OCI-LY7 (cell line): Measurements from ENCODE around the gene BAG5. TPM values are rescaled to one million over a fixed set of nuclear protein-coding genes. Genes with fewer than 3 reads are reported as not detected.

Source experiments
- BruUV-seq: library from RNA; stranded (reverse); fragments of 400-500 nt; replicated peaks from 2 replicates; lab custom pipeline; 2021; lab: Mats Ljungman, UMichigan
- CTCF ChIA-PET: fragments of 300-600 bp; sonication (Branson Sonifier 250); formaldehyde crosslinking; loops from one replicate; lab custom pipeline; 2022; ENCODE audit warnings: antibody characterized with exemption; ENCODE audit not compliant: unreplicated experiment; lab: Charles Lee
- POLR2A ChIA-PET: fragments of 300-600 bp; sonication (Branson Sonifier 250); formaldehyde crosslinking; loops from one replicate; lab custom pipeline; 2022; ENCODE audit warnings: antibody characterized with exemption; lab: Charles Lee
- DNase-seq: peaks from one replicate; pipeline ENCODE4 v3.0.0-alpha.2; 2015; ENCODE audit warnings: low spot score
- H2AFZ ChIP-seq: fragments of 200-600 bp; sonication (generic), shearing (Covaris generic); 2 replicates; pipeline ENCODE4 v1.6.1; 2014; ENCODE audit warnings: mild to moderate bottlenecking, antibody characterized with exemption, low read length, moderate library complexity
- H3K27ac ChIP-seq: fragments of 200-600 bp; sonication (generic); 2 replicates; pipeline ENCODE4 v1.5.1; 2014; ENCODE audit warnings: mixed run types, low read depth, mild to moderate bottlenecking, moderate library complexity, low read length, inconsistent platforms; ENCODE audit not compliant: poor library complexity, severe bottlenecking
- H3K36me3 ChIP-seq: fragments of 200-600 bp; sonication (generic); 2 replicates; pipeline ENCODE4 v1.6.1; 2014; ENCODE audit warnings: mild to moderate bottlenecking, antibody characterized with exemption, low read length, moderate library complexity, mixed read lengths; ENCODE audit not compliant: insufficient read depth
- H3K4me1 ChIP-seq: fragments of 200-600 bp; sonication (generic); 2 replicates; pipeline ENCODE4 v1.5.1; 2014; ENCODE audit warnings: mild to moderate bottlenecking, low read length; ENCODE audit not compliant: insufficient read depth, poor library complexity, severe bottlenecking
- H3K4me2 ChIP-seq: fragments of 200-600 bp; sonication (generic); 2 replicates; pipeline ENCODE4 v1.6.1; 2014; ENCODE audit warnings: mild to moderate bottlenecking, low read length
- H3K4me3 ChIP-seq: fragments of 200-600 bp; sonication (generic); 2 replicates; pipeline ENCODE4 v1.5.1; 2014; ENCODE audit warnings: mild to moderate bottlenecking, low read depth, low read length; ENCODE audit not compliant: poor library complexity, severe bottlenecking
- H3K79me2 ChIP-seq: fragments of 200-600 bp; sonication (generic); 2 replicates; pipeline ENCODE4 v1.6.1; 2016; ENCODE audit warnings: low read depth, mild to moderate bottlenecking, low read length, moderate library complexity, mixed read lengths; ENCODE audit not compliant: insufficient read depth
- H3K9me2 ChIP-seq: fragments of 200-600 bp; sonication (generic); 2 replicates; pipeline ENCODE4 v1.6.1; 2016; ENCODE audit warnings: mild to moderate bottlenecking, low read length, mixed read lengths; ENCODE audit not compliant: insufficient read depth
- H3K9me3 ChIP-seq: fragments of 200-600 bp; sonication (generic); 2 replicates; pipeline ENCODE4 v1.6.1; 2014; ENCODE audit warnings: mild to moderate bottlenecking, mixed run types, low read length, mixed read lengths
- H4K20me1 ChIP-seq: fragments of 200-600 bp; sonication (generic); 2 replicates; pipeline ENCODE4 v1.6.1; 2014; ENCODE audit warnings: mild to moderate bottlenecking, antibody characterized with exemption, low read length, moderate library complexity, mixed read lengths; ENCODE audit not compliant: insufficient read depth
- CTCF ChIP-seq: fragments of 200-600 bp; sonication (generic); conservative IDR thresholded peaks from 2 replicates; pipeline ENCODE4 v1.5.1; 2014; ENCODE audit warnings: mild to moderate bottlenecking, antibody characterized with exemption, low read length, moderate library complexity, mixed read lengths
- EZH2phosphoT487 ChIP-seq: fragments of 200-600 bp; sonication (generic); IDR thresholded peaks from 2 replicates; pipeline ENCODE4 v1.6.1; 2018; ENCODE audit warnings: low read depth, borderline replicate concordance, mild to moderate bottlenecking, mixed run types, antibody characterized with exemption, low read length, moderate library complexity, mixed read lengths
- intact Hi-C: fragments of 100-400 bp; cut with micrococcal nuclease; formaldehyde crosslinking; loops from one replicate; pipeline ENCODE4 v1.10.0; 2022; ENCODE audit not compliant: unreplicated experiment
- total RNA-seq, 2 experiments: library from RNA; depleted of rRNA in 1 of 2; stranded (reverse); fragments of >200 nt in 1 of 2; shearing (Covaris generic) in 1 of 2; gene quantifications; 2 replicates each; pipeline ENCODE4 v1.2.3, GENCODE V29; 2014 to 2022

Gene BAG5
- total RNA-seq, 2 experiments from 2014 or later, result 29.2 to 38.7 TPM

DNA sequence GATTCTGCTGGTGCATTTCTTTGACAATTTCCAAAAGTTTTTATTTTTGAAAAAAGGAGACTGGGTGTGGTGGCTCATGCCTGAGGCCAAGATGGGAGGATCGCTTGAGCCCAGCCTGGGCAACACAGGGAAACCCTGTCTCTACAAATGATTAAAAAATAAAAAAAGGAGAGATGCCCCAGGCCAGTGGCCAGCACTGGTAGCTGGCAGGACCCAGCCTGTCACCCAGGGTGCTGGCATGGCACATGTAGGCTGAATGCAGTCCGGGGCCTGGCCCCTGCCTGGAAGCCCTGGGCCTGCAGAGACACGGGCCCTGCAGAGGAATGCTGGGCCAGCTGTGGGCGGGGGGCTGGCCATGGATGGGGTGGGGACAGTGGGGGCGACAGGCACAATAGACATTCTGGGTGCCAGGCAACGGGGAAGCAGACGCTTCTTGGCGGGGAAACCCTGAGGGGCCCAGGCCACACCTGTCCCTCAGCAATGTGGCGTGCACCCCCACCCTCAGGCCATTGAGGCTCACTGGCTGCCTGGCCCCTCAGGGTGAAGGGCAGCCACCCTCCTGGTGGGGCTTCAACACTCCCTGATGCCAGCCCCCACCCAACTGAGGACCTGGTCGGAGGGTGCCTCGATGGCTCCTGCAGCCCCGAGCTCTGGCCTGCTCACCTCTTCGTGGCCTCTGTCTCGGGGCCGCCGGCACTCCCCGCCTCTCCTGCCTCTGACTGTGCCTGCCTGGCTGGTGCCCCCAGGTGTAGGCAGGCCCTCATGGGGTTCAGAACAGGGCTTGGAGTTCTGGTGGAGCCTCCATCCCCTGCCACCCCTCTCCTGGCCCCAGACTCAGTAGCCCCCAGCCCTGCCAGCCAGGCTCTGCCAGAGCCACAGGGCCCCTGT lies 21.4 kb downstream of the BAG5 start:
- no peaks in the 10 kb centered on the region; the same call in 1 of the 2 replicates for H3K36me3 ChIP-seq
- H2AFZ ChIP-seq, result no peak overlapping the region
- no peaks in the 10 kb centered on the region; the same call in 1 of the 2 replicates for H4K20me1 ChIP-seq
- no peak overlapping the region for H3K4me3 ChIP-seq
- intact Hi-C loops, result no loop called here
- no peak for TF ChIP-seq CTCF
- no TSS peak for BruUV-seq
- no peak overlapping the region for H3K4me2 ChIP-seq
- H3K4me1 ChIP-seq, result no peaks in the 10 kb centered on the region
- H3K27ac ChIP-seq, result no peak overlapping the region
- ChIA-PET POLR2A (interaction anchor here (0.6 kb wide), 1 partner anchor 742 kb away, joined by 3 read pairs; no protein-coding TSS in a partner anchor), CTCF (interaction anchor here (0.6 kb wide), 1 partner anchor 11 kb away, joined by 3 read pairs; no protein-coding TSS in a partner anchor)
- no peaks in the 10 kb centered on the region for H3K9me2 ChIP-seq
- DNase-seq, result no peak
- no peaks in the 10 kb centered on the region for H3K79me2 ChIP-seq
- H3K9me3 ChIP-seq, result no peaks in the 10 kb centered on the region

DNA sequence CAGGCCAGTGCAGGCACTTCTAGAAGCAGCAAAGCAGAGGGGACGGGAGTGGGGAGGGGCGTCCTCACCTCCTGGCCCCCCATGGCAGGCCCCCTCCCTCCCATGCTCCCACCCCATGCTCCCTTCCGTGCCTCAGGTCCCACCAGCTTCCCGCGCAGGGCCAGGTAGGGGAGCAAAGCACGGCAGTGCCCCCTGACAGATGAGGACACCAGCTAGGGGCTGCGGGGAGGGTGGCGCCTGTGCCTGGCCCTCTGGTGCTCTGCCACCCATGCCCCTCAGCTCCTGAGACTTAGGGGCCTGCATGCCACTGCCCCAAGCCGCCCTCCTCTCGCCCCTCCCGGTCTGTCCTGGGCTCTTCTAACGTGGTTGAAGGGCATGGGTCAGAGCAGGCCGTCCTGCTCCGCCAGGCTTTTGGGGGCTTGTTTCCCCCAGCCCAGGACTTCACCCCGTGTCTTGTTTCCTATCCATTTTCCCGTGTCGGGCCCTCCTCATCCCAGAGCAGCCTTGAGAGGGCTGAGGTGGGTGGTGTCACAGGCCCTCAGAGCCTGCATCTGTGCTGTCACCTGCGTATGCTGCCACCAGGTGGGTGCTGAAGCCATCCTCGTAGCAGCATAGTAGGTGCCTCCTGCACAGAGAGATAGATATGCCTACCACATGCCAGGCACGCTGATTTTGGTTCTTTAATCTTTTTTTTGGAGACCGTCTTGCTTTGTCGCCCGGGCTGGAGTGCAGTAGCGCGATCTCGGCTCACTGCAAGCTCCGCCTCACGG lies 23.2 kb downstream of the BAG5 start:
- CTCF ChIA-PET, result interaction anchor here (0.7 kb wide), 1 partner anchor 107 kb away, joined by 11 read pairs; no protein-coding TSS in a partner anchor
- peaks cover 13% of the 10 kb centered on the region; the same call in 1 of the 2 replicates for H3K36me3 ChIP-seq
- BruUV-seq, result no TSS peak
- no peak overlapping the region for H3K4me2 ChIP-seq
- no peak overlapping the region for H3K27ac ChIP-seq
- no peak overlapping the region for H3K4me3 ChIP-seq
- H3K9me3 ChIP-seq, result no peaks in the 10 kb centered on the region
- POLR2A ChIA-PET, result no interaction called here
- DNase-seq, result peak; percentile 30
- no peaks in the 10 kb centered on the region; the same call in 1 of the 2 replicates for H4K20me1 ChIP-seq
- no peak overlapping the region for H2AFZ ChIP-seq
- no peaks in the 10 kb centered on the region for H3K4me1 ChIP-seq
- no peak for TF ChIP-seq EZH2phosphoT487
- 0 out of 2 replicates have a peak, but pooled peaks have one; percentile 10 for TF ChIP-seq CTCF
- intact Hi-C loops, result loop anchor here (2.0 kb wide), 1 partner anchor 24 kb away; no protein-coding TSS in a partner anchor
- no peaks in the 10 kb centered on the region for H3K9me2 ChIP-seq
- no peaks in the 10 kb centered on the region for H3K79me2 ChIP-seq
